ENCODE measurements around the gene ANKS1B. TPM values are rescaled to one million over a fixed set of nuclear protein-coding genes. Genes with fewer than 3 reads are reported as not detected.

ANKS1B gene
- total and polyA plus RNA-seq, 2 of the 4 experiments (the other 2 are of a cell fraction) = 0.17 to 0.18 TPM

- CTCF ChIA-PET = no interaction called here
- 41% methylated on average over 2 of the region's 3 CpGs; no CpG with 5 or more reads in 1 of the 2 experiments for WGBS, 2 experiments (ENCODE audit: extremely low coverage in 2 of 2, insufficient read length in 1 of 2)
- in situ Hi-C loops (cut with MboI; ENCODE audit: low sequenced_read_pairs) = no loop called here
Observed at GRCh38 chr12:99372257-99372920, 612.3 kb downstream of the ANKS1B start.

More at GRCh38 chr12:99372257-99372920, 612.3 kb downstream of the ANKS1B start:
- H3K18ac ChIP-seq (ENCODE audit: low read depth, low read length) = no peak overlapping the region
- dilution Hi-C loops (cut with HindIII; ENCODE audit: low sequenced_read_pairs, unreplicated experiment) (no loop called here), intact Hi-C loops (cut with micrococcal nuclease) (no loop called here)
- H3K14ac ChIP-seq (replicated peaks; ENCODE audit: low read depth, low read length) = no peak overlapping the region
- no peak overlapping the region for H3K23ac ChIP-seq (ENCODE audit: low read depth, low read length)
- TF ChIP-seq MAFK (IDR thresholded peaks at IDR 0.05; ENCODE audit: low read depth, low read length) (no peak), CEBPB (IDR thresholded peaks at IDR 0.05; ENCODE audit: low read depth, low read length) (no peak), CTCF (conservative IDR thresholded peaks at IDR 0.05; ENCODE audit: low read depth, low read length) (no peak), BHLHE40 (IDR thresholded peaks at IDR 0.05; ENCODE audit: low read depth, low read length) (no peak), MAZ (IDR thresholded peaks at IDR 0.05; ENCODE audit: borderline replicate concordance, low read depth, low read length) (no peak), RFX5 (IDR thresholded peaks at IDR 0.05; ENCODE audit: low read depth, low read length) (no peak), POLR2A (IDR thresholded peaks at IDR 0.05; ENCODE audit: low read depth, low read length) (no peak), NFE2L2 (IDR thresholded peaks at IDR 0.05; ENCODE audit: low read depth, low read length) (no peak), SMC3 (IDR thresholded peaks at IDR 0.05; ENCODE audit: low read depth, low read length) (no peak), CHD1 (IDR thresholded peaks at IDR 0.05; ENCODE audit: low read depth, low read length) (no peak)
- TF ChIP-seq, protein P1, sequence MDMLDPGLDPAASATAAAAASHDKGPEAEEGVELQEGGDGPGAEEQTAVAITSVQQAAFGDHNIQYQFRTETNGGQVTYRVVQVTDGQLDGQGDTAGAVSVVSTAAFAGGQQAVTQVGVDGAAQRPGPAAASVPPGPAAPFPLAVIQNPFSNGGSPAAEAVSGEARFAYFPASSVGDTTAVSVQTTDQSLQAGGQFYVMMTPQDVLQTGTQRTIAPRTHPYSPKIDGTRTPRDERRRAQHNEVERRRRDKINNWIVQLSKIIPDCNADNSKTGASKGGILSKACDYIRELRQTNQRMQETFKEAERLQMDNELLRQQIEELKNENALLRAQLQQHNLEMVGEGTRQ (IDR thresholded peaks at IDR 0.05; ENCODE audit: low read depth, low read length) = no peak
- TF ChIP-seq, protein P2, sequence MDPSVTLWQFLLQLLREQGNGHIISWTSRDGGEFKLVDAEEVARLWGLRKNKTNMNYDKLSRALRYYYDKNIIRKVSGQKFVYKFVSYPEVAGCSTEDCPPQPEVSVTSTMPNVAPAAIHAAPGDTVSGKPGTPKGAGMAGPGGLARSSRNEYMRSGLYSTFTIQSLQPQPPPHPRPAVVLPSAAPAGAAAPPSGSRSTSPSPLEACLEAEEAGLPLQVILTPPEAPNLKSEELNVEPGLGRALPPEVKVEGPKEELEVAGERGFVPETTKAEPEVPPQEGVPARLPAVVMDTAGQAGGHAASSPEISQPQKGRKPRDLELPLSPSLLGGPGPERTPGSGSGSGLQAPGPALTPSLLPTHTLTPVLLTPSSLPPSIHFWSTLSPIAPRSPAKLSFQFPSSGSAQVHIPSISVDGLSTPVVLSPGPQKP (IDR thresholded peaks at IDR 0.05; ENCODE audit: borderline replicate concordance, low read depth, low read length) = no peak
- H4K91ac ChIP-seq (ENCODE audit: insufficient read depth, low read depth, low read length) = no peak overlapping the region
- H3K27ac ChIP-seq (ENCODE audit: insufficient read depth, low read length) = no peak overlapping the region
- no peak overlapping the region for H3K4me2 ChIP-seq (ENCODE audit: low read depth, low read length)
- H3K36me3 ChIP-seq (ENCODE audit: control insufficient read depth, insufficient read depth, low read length) = no peaks in the 10 kb centered on the region
- H2BK120ac ChIP-seq (ENCODE audit: low read depth, low read length) = no peak overlapping the region
- H2BK5ac ChIP-seq (ENCODE audit: low read depth, low read length, poor library complexity, severe bottlenecking) = no peak overlapping the region
- H2AFZ ChIP-seq (replicated peaks; ENCODE audit: low read length, poor library complexity) = no peak overlapping the region
- H3K9me1 ChIP-seq (ENCODE audit: insufficient read depth, low read length) = no peaks in the 10 kb centered on the region
- H2BK20ac ChIP-seq (ENCODE audit: low read depth, low read length) = no peak overlapping the region
- no peak overlapping the region for H2AK9ac ChIP-seq (replicated peaks; ENCODE audit: low read depth, low read length, poor library complexity)
- DNase-seq (no peak), ATAC-seq (ENCODE audit: low read depth) (no peak)
- no peak overlapping the region for H3K4ac ChIP-seq (ENCODE audit: low read depth, low read length)
- no peaks in the 10 kb centered on the region for H3K79me1 ChIP-seq (ENCODE audit: low read depth in 1 of 2, low read length in 2 of 2)
- no peaks in the 10 kb centered on the region for H3K4me1 ChIP-seq (ENCODE audit: control insufficient read depth, insufficient read depth, low read length)
- POLR2A ChIA-PET (ENCODE audit: unreplicated experiment) = no interaction called here
- no peak overlapping the region for H3K56ac ChIP-seq (ENCODE audit: extremely low read depth, insufficient read depth, low read length)
- H4K8ac ChIP-seq (ENCODE audit: low read depth in 2 of 2, low read length in 2 of 2) = no peak overlapping the region
- no peak overlapping the region for H4K5ac ChIP-seq (ENCODE audit: low read depth, low read length)
- no peak overlapping the region for H3K4me3 ChIP-seq (ENCODE audit: insufficient read depth, low read depth, low read length)
- H4K20me1 ChIP-seq (ENCODE audit: insufficient read depth, low read length) = no peaks in the 10 kb centered on the region
- H3K27me3 ChIP-seq (ENCODE audit: control insufficient read depth, insufficient read depth, low read length) = no peaks in the 10 kb centered on the region
- H2BK15ac ChIP-seq (ENCODE audit: low read depth, low read length) = no peak overlapping the region
- H2AK5ac ChIP-seq (ENCODE audit: low read depth, low read length) = no peak overlapping the region
- no peaks in the 10 kb centered on the region for H3K9me3 ChIP-seq (ENCODE audit: control insufficient read depth, insufficient read depth, low read length)
- BruUV-seq (replicated peaks) = no TSS peak
- no peak overlapping the region for H3K9ac ChIP-seq (ENCODE audit: low read depth, low read length)

All from IMR-90 (cell line).